GM19463 (cell line): ENCODE results near the gene LRP10.
A peak's percentile ranks its signal among the peaks of the same experiment; 100 is the strongest.
"Not testable (repeated sequence)": the region's sequence is repeated elsewhere in the genome, so short reads cannot be mapped to it uniquely, and the experiment has no call there.

Source experiments
- ATAC-seq: cut with Tn5 transposase; IDR thresholded peaks from one replicate; pipeline ENCODE4 v1.9.1; 2021; ENCODE audit warnings: mild to moderate bottlenecking, moderate library complexity; ENCODE audit not compliant: unreplicated experiment

LRP10 gene

GRCh38 chr14:22871224-22872032 lies at the start of gene LRP10:
Gene LRP10, plus strand, starts transcription at chr14:22871740. Its CDS starts 564 bp downstream, at chr14:22872304.
- peak; percentile 81 for ATAC-seq

DNA sequence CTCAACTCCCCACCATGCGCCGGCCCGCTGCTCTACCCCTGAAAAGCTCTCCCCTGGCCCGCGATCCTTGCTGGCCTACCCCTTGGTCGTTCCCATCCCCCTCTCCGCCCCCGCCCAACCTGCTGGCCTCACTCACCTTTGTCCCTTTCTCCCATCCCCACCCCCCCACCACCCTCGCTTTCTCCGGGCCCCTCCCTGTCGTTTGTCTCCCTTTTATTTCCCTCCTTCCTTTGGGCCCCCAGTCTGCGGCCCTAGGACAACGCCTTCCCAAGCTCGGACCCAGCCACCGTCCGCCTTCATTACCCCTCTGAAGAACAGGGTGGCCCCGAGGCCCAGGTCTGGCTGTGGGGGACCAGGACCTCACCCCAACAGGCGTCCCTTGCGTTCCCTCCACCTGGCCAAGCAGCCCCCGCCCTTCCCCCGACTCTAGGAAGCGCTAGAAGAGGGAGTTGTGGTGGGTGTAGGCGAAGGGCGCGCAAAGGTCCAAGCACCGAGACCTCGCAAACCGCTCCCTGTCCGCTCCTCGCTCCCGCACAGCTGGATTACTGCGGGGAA lies 49.4 kb upstream of the LRP10 start:
- no peak for ATAC-seq

DNA sequence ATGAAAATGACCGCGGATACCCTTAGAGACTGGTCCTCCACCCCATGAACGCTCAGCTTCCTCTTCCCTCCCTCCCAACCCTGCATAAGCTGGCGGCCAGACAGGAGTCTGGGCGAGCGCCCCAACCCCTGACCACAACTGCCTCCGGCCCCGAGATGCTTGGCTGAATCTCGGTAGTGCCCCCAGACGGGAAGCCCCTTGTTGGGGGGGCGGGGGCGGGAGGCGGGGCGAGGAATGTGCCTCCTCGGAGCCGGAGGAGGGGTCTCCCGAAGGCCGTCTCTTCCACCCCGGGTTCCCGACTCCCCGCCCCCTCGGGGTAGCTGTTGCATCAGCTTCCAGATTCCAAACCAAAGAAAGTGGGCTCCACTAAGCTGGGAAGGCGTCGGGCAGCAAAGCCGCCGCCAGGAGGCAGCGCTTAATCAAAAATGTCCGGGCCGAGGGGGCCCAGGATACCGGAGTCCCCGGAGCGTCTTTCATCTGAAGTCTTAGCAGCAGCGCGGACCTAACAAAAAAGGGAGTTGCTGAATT lies 48.9 kb upstream of the LRP10 start:
- ATAC-seq = peak; percentile 64

DNA sequence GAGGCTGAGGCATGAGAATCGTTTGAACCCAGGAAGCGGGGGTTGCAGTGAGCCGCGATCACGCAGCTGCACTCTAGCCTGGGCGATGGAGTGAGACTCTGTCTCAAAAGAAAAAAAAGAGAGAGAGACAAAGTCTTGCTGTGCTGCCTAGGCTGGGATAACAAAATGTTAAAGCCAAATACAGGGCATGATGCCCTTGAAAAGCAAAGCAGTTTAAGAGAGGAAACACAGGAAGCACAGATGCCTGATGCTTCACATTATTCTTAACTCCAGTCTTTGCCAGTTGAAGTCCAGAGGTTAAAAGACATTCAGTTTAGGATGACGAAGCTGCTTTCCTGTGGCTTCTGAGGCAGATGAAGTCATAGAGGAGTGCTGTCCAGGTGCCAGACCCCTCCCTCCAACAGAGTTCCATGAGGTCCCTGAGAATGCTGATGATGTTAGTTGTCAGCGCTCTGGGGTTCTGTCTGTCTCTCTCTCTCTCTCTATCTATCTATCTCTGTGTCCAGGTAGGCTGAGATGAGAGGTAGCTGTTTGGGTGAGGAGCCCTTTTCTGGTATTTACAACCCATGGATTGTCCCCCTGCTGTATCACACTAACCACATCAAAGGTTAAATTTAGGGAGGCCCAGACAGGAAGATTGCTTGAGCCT lies 46.7 kb upstream of the LRP10 start:
- no peak for ATAC-seq

DNA sequence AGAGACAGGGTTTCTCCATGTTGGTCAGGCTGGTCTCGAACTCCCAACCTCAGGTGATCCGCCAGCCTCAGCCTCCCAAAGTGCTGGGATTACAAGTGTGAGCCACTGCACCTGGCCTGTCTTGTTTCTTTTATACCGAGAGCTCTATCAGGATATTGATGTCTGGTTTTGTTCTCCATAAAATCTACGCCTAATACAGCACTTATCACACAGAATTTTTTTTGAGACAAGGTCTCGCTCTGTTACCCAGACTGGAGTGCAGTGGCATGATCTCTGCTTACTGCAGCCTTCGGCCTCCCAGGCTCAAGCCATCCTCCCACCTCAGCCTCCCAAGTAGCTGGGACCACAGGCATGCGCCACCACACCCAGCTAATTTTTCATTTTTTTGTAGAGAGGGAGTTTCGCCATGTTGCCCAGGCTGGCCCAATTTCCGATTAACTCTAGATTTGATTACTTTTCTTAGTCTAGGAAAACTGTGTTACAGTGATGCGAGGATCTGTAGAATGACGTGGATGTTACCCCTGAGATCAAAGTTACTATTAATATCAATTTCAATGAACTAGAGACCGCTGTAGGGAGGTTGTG lies 42.4 kb upstream of the LRP10 start:
- ATAC-seq = not testable (repeated sequence)

- ATAC-seq = peak; percentile 90
These were observed 41.7 kb upstream of the LRP10 start, which contains the start of gene MRPL52 for GRCh38 chr14:22829661-22830442. Gene MRPL52, plus strand, starts transcription at chr14:22829887. Its CDS starts 26 bp downstream, at chr14:22829913.

DNA sequence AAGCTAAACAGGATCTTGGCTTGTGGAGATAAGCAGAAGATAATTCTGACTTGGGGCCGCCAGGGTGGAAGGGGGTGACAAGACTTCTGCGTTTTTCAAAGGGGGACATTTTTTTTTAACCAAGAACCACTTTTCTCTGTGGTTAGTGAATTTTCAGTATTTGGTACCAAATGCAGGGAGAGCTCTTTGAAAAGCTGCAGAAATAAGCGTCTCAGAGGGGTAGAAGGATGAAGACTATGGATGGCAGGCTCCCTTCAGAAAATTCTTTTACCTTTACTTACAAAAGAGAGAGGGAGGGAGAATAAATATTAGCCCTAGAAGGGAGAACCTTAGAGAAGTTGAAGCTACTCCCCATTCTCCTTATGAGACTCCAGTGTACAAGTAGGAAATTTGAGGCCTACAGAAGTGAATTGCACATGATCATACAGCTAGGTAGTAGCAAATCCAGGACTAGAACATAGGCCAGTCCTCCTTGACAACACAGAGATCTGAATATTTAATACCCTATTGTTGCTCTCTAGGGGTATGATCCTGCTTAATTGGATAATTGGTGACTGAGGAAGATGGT lies 41.0 kb upstream of the LRP10 start:
- ATAC-seq = no peak

DNA sequence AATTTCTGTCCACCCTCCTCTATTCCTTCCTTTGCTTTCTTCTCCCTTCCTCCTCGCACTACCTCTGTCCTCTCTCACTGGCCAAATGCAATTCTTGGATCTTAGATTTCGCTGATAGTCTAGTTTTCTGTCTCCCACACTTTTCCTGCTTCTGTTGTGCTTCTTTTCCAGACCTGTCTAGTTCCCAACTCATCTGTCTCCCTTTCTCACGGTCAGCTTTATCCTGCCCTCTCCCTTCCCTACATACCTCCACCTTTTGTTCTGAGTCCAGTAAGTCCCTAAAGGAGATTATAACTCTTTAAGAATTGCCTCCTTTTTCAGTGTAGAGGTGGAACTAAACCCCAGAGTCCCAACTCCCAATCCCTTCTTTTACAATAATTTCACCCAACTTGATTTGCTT lies 36.0 kb upstream of the LRP10 start:
- ATAC-seq = no peak

GRCh38 chr14:22836301-22837113 lies 35.0 kb upstream of the LRP10 start, which contains the start of gene MMP14:
Gene MMP14, plus strand, starts transcription at chr14:22836585. Its CDS starts 233 bp downstream, at chr14:22836818.
- ATAC-seq = no peak

GRCh38 chr14:22837114-22837749 lies 34.3 kb upstream of the LRP10 start:
- no peak for ATAC-seq

DNA sequence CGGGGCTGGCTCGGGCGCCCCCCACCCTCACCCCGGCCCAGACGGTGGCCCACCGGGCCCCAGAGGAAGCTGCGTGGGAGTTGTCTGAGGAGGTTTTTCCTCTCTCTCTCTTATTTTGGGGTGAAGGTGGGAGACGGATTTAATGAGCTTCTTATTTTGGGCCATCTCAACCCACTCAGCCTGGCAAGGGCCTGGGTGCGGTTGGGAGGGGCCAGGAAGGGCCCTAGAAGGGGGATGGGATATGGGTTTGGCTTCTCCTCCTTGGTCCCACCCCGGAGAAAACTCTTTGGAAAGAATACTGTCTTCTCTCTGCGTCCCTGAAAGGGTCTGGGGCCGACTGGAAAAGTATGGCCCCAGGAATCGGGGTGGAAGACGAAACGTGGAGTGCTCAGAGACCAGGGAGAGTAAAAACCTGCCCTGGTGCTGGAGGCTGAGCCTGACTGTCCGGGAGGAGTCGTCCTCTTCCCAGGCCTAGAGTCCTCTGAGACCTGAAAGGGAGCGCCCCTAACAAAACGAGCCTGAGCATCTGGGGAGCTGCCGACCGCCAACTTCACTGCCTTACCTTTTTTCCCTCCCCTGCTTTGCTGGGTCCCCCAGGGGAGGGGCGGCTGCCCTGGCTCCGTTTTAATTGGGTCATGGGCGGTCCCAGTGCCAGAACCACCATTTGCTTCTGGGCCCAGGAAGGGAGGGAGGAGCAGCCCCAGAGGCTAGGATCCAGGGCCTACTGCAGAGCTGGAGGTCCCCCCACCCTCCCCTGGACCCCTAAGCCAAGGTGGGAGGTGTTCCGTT lies 33.6 kb upstream of the LRP10 start:
- no peak for ATAC-seq

DNA sequence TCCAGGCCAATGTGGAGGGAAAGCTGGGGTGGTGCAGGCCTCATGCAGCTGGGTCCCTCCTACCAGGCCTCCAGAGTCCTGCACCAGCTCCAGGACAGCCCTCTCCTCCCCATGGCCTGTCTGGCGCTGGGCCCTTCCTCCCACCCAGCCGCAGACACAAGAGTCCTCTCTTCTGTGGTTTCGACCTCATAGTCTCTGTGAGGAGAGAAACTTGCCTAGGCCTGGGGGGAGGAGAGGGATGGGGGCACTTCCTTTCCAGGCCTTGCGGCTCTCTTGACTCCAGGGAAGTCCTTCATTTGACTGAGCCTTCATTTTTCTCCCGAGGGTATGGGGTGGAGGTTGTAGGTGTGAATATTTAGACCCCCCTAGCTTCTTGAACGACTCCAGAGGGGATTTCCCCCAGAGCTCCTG lies 32.9 kb upstream of the LRP10 start:
- no peak for ATAC-seq

GRCh38 chr14:22839159-22839779 lies 32.3 kb upstream of the LRP10 start:
- no peak for ATAC-seq

GRCh38 chr14:22841311-22841710 lies 30.2 kb upstream of the LRP10 start:
- ATAC-seq = no peak

DNA sequence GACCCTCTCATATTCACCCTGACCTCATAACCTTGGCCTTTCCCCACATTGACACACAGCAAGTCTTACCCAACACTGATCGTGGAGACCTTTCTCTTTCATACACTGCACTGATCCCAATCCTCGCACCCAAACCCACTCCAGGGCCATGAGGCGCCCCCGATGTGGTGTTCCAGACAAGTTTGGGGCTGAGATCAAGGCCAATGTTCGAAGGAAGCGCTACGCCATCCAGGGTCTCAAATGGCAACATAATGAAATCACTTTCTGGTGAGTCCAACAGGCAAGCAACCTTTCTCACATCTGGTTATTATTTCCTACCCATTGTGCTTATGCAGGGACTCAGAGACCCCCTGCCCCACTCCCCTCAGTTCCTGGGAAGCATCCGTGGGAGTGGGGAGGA lies 29.8 kb upstream of the LRP10 start:
- ATAC-seq = no peak

- no peak for ATAC-seq
These were observed 29.1 kb upstream of the LRP10 start for GRCh38 chr14:22842211-22843122.
